ENCODE measurements around the gene DARS2. TPM values are rescaled to one million over a fixed set of nuclear protein-coding genes. Genes with fewer than 3 reads are reported as not detected.

Gene DARS2
- total and polyA plus RNA-seq, 10 of the 15 experiments (the other 5 are each of a cell fraction or from before 2014, with no cell fraction given): 23.9 to 69.7 (median 37.3) TPM

- Histone ChIP-seq H3K4me1 (ENCODE audit: control insufficient read depth, insufficient read depth, low read length) (peaks cover 11% of the 10 kb centered on the region), H3K27me3 (replicated peaks in 1 of 2; ENCODE audit: control insufficient read depth in 2 of 2, insufficient read depth in 2 of 2, low read length in 1 of 2) (no peaks in the 10 kb centered on the region), H3K9ac (ENCODE audit: control insufficient read depth, insufficient read depth, low read length) (peak overlapping the region; percentile 73), H3K79me2 (ENCODE audit: control insufficient read depth, insufficient read depth, low read length) (peaks cover 44% of the 10 kb centered on the region), H3K4me2 (ENCODE audit: control insufficient read depth, insufficient read depth) (peak overlapping the region; percentile 76), H2AFZ (ENCODE audit: control insufficient read depth, low read depth, low read length) (no peak overlapping the region), H3K36me3 (ENCODE audit: control insufficient read depth in 2 of 2, insufficient read depth in 2 of 2, low read length in 1 of 2) (peaks cover 4 to 31% of the 10 kb centered on the region in 2 experiments), H3K9me3 (replicated peaks; ENCODE audit: control insufficient read depth, insufficient read depth, low read length) (no peaks in the 10 kb centered on the region), H4K20me1 (ENCODE audit: control insufficient read depth, insufficient read depth) (no peaks in the 10 kb centered on the region), H3K4me3 (peak overlapping the region; percentile 81), H3K27ac (ENCODE audit: control insufficient read depth, insufficient read depth) (peak overlapping the region; percentile 89)
- POLR2A ChIA-PET: interaction anchor here (1.0 to 1.6 kb wide), 3 partner anchors 42 to 156 kb away, joined by 3 to 6 read pairs (median 3); partner anchors contain the start of genes CENPL, DARS2 and KLHL20
- in situ Hi-C loops (cut with MboI) (no loop called here), intact Hi-C loops (cut with micrococcal nuclease; ENCODE audit: unreplicated experiment) (loop anchor here (5.0 to 10.0 kb wide), 4 partner anchors 139 to 349 kb away; partner anchors contain the start of genes RABGAP1L and RC3H1)
- SMC1A ChIA-PET (ENCODE audit: uncharacterized antibody, unreplicated experiment): interaction anchor here (0.9 to 1.4 kb wide), 5 partner anchors 11 to 437 kb away, joined by 3 to 5 read pairs (median 3); no protein-coding TSS in a partner anchor
- CTCF ChIA-PET: interaction anchor here (0.5 to 3.9 kb wide), 11 partner anchors 14 to 1123 kb away, joined by 3 to 15 read pairs (median 3); partner anchors contain the start of genes CENPL, DARS2 and KLHL20
- no peak for ATAC-seq
- peak; percentile 48; the same call in 1 of the 2 replicates for TF ChIP-seq BMI1 (IDR thresholded peaks at IDR 0.05; ENCODE audit: borderline replicate concordance)
- TF ChIP-seq TCF12 (IDR thresholded peaks at IDR 0.05; ENCODE audit: low read depth, low read length): no peak
- TF ChIP-seq CBX3 (IDR thresholded peaks at IDR 0.05; ENCODE audit: borderline replicate concordance, low read depth): no peak
- TF ChIP-seq KLF5 (IDR thresholded peaks at IDR 0.05; ENCODE audit: partially characterized antibody): no peak
- TF ChIP-seq PML (IDR thresholded peaks at IDR 0.05; ENCODE audit: low read length): 0 out of 2 replicates have a peak, but pooled peaks have one; percentile 26
- TF ChIP-seq ZNF687 (IDR thresholded peaks at IDR 0.05): no peak
- 0 out of 2 replicates have a peak, but pooled peaks have one; percentile 25 for TF ChIP-seq BACH1 (IDR thresholded peaks at IDR 0.05; ENCODE audit: borderline replicate concordance)
- TF ChIP-seq POLR2AphosphoS5 (IDR thresholded peaks at IDR 0.05; ENCODE audit: low read length): peak; percentile 68
- no peak for TF ChIP-seq ZBTB33 (IDR thresholded peaks at IDR 0.05)
- TF ChIP-seq ZBED1 (IDR thresholded peaks at IDR 0.05; ENCODE audit: borderline replicate concordance): peak; percentile 56; the same call in 1 of the 2 replicates
- DNase-seq (ENCODE audit: low read depth, low spot score): no peak
- WGBS (ENCODE audit: insufficient coverage, insufficient replicate concordance, low lambda C conversion rate, missing lambda C conversion rate): 0% methylated on average over 4 of the region's 4 CpGs
- no peak for FAIRE-seq
- RAD21 ChIA-PET (ENCODE audit: unreplicated experiment): interaction anchor here (0.5 to 1.3 kb wide), 2 partner anchors 296 to 436 kb away, joined by 3 read pairs; no protein-coding TSS in a partner anchor
- BruUV-seq (replicated peaks): no TSS peak
These were observed 41.1 kb downstream of the DARS2 start for GRCh38 chr1:173865468-173866164.

All from GM12878 (cell line).